ENCODE measurements around the gene HADH.
A peak's percentile ranks its signal among the peaks of the same experiment; 100 is the strongest.
"Not testable (repeated sequence)": the region's sequence is repeated elsewhere in the genome, so short reads cannot be mapped to it uniquely, and the experiment has no call there.

The HADH gene

DNA sequence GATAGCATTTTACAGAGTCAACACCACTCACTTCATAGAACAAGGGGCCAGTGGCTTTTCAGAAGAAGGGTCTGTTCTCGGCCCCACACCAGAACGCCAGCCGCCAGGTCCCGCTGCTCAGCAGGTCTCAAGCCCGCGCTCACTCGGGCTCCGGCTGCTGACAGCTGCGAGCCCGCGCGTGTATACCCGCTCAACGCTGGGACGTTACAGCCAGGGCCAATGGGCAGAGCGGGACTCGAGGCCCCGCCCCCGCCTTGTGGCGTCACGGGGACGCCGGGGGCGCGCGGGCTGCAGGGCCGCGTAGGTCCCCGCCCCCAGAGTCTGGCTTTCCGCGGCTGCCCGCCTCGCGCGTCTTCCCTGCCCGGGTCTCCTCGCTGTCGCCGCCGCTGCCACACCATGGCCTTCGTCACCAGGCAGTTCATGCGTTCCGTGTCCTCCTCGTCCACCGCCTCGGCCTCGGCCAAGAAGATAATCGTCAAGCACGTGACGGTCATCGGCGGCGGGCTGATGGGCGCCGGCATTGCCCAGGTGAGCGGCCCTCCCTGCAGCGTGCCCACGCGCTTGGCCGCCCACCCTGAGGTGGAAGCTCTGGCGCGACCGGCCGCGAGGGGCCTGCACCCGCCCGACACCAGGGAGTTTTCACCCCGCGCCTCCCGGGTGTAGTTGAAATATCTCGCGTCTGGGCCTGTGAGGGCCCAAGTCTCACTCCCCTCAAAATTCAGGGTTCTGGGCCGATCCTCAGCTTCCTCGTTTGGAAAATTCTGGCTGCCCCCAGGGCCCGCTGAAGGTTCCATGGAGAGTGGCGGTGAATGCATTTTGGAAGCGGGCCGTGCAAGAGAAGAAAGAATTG is at the start of gene HADH:
TSS of gene HADH (plus strand) at position 353 of the 850 bp plus-strand sequence. CDS start at position 397, 44 bp downstream.
- DNase-seq: peak; percentile 93

- no peak for DNase-seq
Observed at GRCh38 chr4:107945809-107946208, 43.9 kb upstream of the HADH start.

DNA sequence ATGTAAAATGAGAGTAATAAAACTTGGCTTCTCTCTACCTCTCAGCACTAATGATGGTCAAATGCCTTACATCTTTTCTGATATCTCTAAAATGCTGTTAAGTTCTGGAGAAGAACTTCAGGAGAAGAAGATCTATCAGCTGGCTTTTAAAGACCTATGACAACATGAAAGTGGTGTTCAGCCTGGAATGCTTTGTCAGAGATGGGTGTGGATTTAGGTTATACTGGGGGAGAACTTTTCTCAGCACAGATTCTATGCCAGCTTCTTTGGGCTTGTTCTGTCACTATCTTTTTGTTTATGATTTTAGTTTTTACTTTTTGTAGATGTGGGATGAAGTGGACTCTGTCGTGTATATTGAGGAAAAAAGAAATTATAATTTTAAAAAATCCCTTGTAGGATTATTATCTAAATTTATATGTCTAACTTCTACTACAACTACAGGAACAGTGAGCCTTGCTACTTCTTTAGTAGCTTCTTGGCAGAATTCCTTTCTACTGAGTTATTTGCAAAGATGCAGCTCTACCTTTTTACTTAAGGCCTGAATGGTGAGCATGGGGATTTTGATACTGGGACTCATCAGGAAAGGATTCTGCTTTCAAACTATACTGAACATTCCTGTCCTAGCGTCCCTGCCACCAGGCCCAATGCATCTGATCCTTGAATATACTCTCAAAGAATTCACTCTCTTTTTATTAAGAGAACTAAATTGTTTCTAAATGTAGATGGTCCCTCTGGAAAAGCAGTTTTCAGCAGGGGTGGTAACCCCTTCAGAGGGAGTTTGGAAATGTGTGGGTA is 38.7 kb upstream of the HADH start:
- no peak for DNase-seq

GRCh38 chr4:107951551-107951950 is 38.1 kb upstream of the HADH start:
- DNase-seq: no peak

DNA sequence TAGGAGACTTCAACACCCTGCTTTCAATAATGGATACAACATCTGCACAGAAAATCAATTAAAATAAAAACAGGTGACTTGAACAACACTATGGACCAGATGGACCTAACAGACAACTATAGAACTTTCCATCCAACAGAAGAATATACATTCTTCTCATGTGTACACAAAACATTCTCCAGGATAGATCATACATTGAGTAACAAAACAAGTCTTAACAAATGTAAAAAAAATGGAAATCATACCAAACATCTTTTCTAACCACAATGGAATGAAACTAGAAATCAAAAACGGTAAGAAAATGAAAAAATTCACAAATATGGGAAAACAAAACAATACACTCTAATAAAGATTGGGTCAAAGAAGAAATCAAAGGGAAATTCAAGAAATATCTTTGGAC is 33.7 kb upstream of the HADH start:
- DNase-seq: no peak

DNA sequence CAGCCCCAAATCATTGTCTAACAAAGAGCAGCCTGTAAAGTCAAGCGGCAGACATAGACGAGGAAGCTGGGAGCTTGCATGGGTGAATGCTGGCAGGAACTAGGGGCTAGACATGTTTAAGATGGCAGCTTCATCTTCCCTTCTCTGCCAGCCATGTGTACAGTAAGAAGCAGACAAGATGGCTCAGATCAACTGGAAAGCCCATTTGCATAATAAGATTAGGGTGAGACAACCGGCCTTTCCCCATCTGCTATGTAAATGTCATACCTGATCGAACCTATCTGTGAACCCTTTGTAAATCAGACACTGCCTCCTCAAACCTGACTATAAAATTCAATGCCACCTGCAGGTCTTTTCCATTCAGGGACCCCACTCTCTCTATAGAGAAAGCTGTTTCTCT is 22.8 kb upstream of the HADH start:
- DNase-seq: no peak

GRCh38 chr4:107967519-107967918 is 22.2 kb upstream of the HADH start:
- not testable (repeated sequence) for DNase-seq

DNA sequence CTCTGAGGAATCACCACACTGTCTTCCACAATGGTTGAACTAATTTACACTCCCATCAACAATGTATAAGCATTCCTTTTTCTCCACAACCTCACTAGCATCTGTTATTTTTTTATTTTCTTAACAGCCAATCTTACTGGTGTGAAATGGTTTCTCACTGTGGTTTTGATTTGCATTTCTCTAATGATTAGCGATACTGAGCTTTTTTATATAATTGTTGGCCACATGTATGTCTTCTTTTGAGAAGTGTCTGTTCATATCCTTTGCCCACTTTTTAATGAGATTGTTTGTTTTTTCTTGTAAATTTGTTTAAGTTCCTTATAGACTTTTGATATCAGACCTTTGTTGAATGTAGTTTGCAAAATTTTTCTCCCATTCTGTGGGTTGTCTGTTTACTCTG is 21.8 kb upstream of the HADH start:
- not testable (repeated sequence) for DNase-seq

- no peak for DNase-seq
Observed at GRCh38 chr4:107970063-107970798, 19.5 kb upstream of the HADH start.

GRCh38 chr4:107972605-107973004 is 17.1 kb upstream of the HADH start:
- no peak for DNase-seq

DNA sequence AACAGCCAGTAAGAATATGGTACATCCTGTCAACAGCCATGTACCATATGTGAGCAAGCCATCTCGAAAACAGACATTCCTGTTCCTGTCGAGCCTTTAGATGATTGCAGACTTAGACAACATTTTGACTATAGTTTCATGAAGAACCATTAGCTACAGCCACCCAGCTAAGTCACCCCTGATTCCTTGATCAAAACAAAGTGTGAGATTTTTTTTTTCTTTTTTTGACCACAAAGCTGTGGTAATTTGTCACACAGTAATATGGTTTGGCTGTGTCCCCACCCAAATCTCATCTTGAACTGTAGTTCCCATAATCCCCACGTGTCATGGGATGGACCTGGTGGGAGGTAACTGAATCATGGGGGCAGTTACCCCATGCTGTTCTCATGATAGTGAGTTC is 15.2 kb upstream of the HADH start:
- no peak for DNase-seq

- no peak for DNase-seq
Observed at GRCh38 chr4:107977482-107977881, 12.2 kb upstream of the HADH start.

GRCh38 chr4:107977966-107978705 is 11.6 kb upstream of the HADH start:
- DNase-seq: no peak

- no peak for DNase-seq
Observed at GRCh38 chr4:107978716-107979451, 10.8 kb upstream of the HADH start.

DNA sequence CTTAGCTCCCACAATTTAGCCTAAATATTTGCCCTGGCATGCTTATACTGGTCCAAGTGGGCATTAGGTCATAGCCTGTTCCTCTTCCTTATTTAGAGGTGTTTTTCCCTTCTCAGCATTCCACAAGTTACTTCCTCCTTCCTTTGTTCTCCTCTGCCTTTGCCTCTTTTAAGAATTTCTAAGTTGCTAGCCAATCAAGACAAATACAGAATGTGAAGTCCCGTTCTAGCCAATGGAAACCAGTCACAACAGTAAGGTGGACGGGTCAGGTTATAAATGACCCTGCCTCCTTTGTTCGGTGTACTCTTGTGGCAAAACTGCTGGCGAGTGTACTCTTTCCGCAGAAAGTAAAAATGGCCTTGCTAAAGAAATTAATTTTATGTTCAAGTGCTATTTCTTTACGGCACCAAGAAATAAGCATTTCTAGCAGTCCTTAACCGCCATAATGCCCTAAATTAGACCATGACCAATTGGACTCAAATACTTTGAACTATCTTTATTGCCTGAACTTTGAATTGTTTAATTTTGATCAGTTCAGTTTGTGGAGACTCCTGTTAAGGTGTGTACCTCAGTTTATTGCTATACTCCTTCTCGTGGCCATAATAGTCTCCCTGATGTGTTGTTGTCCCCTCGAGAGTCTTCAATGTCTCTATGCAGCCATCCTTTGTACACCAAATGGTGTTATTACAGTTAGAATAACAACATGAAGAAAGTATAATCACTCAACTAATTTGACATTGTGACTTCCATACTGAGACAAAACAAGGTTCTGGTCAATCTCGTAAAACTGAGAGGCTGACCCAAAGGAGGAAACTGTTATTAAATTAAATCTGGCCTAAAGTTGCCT is 1.6 kb upstream of the HADH start:
- DNase-seq: no peak

DNA sequence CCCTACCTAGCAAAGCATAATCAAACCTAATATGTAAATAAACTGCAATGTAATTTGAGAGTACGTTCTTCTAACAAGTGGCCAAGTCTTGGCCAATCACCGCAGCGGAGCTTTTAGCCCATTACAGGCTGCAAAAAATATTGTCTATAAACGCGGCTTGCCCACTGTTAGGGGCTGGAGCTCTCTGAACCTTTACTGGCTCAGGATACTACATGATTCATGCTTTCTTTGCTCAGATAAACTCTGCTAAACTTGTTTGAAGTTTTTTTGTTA is 990 bp upstream of the HADH start:
- no peak for DNase-seq

DNA sequence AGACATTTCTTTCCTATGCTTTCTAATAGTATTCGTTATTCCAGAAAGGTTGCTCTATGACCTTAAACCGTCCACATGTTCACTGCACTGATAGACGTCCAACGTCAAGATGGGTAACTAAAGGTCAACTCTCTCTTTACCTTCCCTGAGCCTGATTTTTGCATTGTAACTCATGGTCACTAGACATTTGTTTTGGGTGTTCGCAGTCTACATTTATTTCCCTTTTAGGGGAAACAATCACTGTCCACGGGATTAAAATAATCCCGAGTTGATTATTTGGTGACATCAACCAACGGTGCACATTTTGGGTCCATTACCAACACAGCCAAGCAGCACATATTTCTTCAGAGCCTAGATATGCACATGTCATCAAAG is 540 bp upstream of the HADH start:
- no peak for DNase-seq

- no peak for DNase-seq
Observed at GRCh38 chr4:107991945-107992630, 2.4 kb downstream of the HADH start.

GRCh38 chr4:107993969-107994368 is 4.3 kb downstream of the HADH start:
- DNase-seq: no peak

- DNase-seq: no peak
Observed at GRCh38 chr4:107994894-107995293, 5.2 kb downstream of the HADH start.
